ENCODE data around the gene PROM2.
A peak's percentile ranks its signal among the peaks of the same experiment; 100 is the strongest.

The PROM2 gene, protein sequence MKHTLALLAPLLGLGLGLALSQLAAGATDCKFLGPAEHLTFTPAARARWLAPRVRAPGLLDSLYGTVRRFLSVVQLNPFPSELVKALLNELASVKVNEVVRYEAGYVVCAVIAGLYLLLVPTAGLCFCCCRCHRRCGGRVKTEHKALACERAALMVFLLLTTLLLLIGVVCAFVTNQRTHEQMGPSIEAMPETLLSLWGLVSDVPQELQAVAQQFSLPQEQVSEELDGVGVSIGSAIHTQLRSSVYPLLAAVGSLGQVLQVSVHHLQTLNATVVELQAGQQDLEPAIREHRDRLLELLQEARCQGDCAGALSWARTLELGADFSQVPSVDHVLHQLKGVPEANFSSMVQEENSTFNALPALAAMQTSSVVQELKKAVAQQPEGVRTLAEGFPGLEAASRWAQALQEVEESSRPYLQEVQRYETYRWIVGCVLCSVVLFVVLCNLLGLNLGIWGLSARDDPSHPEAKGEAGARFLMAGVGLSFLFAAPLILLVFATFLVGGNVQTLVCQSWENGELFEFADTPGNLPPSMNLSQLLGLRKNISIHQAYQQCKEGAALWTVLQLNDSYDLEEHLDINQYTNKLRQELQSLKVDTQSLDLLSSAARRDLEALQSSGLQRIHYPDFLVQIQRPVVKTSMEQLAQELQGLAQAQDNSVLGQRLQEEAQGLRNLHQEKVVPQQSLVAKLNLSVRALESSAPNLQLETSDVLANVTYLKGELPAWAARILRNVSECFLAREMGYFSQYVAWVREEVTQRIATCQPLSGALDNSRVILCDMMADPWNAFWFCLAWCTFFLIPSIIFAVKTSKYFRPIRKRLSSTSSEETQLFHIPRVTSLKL

DNA sequence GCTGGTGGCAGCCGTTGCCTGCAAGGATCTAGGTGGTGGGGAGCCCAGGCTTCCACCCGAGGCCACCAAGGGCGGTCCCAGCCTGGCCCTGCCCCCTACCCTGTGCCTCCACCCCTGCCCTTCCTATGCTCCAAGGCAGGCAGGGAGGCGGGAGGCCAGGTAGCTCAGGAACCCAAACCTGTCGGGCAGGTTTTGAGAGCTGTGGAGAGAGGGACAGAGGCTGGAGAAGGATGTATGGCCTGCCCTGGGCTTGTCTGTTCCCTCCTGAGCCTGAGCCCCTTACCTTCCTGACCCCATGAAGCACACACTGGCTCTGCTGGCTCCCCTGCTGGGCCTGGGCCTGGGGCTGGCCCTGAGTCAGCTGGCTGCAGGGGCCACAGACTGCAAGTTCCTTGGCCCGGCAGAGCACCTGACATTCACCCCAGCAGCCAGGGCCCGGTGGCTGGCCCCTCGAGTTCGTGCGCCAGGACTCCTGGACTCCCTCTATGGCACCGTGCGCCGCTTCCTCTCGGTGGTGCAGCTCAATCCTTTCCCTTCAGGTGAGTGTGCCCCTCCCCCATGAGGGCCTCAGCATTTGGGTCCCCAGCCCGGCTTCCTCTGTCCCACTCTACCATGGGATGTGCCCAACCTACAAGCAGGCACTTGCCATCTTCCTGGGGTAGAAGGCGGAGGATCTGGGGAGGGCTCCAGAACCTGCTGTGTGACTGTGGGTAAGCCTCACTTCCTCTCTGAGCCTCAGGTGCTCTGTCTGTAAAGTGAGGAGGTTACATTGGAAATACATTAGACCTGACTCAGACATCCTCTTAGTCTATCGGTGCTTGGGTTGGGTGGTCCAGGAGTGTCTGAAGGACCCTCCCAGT is at the start of gene PROM2:
TSS of gene PROM2 (plus strand) at position 159 of the 860 bp plus-strand sequence. CDS start at position 296, 137 bp downstream.
- Histone ChIP-seq H3K27me3 (ENCODE audit: control insufficient read depth in 1 of 2, insufficient read depth in 2 of 2, low read length in 2 of 2) (no peaks in the 10 kb centered on the region), H3K9ac (ENCODE audit: low read depth in 1 of 2, low read length in 2 of 2) (peak within 1 kb of the TSS; percentile 61 to 67), H3K4me3 (ENCODE audit: low read depth in 1 of 2, low read length in 2 of 2) (peak within 1 kb of the TSS; percentile 68 to 73), H3K9me3 (ENCODE audit: control insufficient read depth in 1 of 2, low read length in 2 of 2) (no peaks in the 10 kb centered on the region), H3K4me1 (ENCODE audit: control insufficient read depth in 1 of 2, insufficient read depth in 2 of 2, low read length in 2 of 2) (peaks cover 26 to 34% of the 10 kb centered on the region in 2 donors), H3K36me3 (ENCODE audit: control insufficient read depth in 1 of 2, insufficient read depth in 2 of 2, low read length in 2 of 2) (peaks cover under 1 to 3% of the 10 kb centered on the region in 2 donors), H3K27ac (ENCODE audit: low read depth, low read length) (peak within 1 kb of the TSS; percentile 59)

DNA sequence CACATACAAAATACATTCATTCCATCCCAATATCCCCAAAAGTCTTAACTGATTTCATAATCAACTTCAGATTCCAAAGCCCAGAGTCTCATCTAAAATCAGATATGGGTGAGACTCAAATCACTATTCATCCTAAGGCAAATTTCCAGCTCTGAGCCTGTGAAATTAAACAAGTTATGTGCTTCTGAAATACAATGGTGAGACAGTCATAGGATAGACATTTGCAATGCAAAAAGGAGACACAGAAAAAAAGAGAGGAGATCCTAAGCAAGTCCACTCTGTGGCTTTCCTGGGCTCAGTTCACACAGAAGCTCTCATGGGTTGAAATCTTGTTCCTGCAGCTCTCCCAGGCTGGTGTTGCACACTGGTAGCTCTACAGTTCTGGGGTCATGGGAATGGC is 48.6 kb upstream of the PROM2 start:
- Histone ChIP-seq H3K9me3 (ENCODE audit: control insufficient read depth in 1 of 2, low read length in 2 of 2) (peaks cover 32 to 36% of the 10 kb centered on the region in 2 donors), H3K4me3 (ENCODE audit: low read depth in 1 of 2, low read length in 2 of 2) (no peak overlapping the region), H3K36me3 (ENCODE audit: control insufficient read depth in 1 of 2, insufficient read depth in 2 of 2, low read length in 2 of 2) (no peaks in the 10 kb centered on the region), H3K9ac (ENCODE audit: low read depth in 1 of 2, low read length in 2 of 2) (no peak overlapping the region), H3K4me1 (ENCODE audit: control insufficient read depth in 1 of 2, insufficient read depth in 2 of 2, low read length in 2 of 2) (no peaks in the 10 kb centered on the region), H3K27me3 (ENCODE audit: control insufficient read depth in 1 of 2, insufficient read depth in 2 of 2, low read length in 2 of 2) (no peaks in the 10 kb centered on the region), H3K27ac (ENCODE audit: low read depth, low read length) (no peak overlapping the region)

DNA sequence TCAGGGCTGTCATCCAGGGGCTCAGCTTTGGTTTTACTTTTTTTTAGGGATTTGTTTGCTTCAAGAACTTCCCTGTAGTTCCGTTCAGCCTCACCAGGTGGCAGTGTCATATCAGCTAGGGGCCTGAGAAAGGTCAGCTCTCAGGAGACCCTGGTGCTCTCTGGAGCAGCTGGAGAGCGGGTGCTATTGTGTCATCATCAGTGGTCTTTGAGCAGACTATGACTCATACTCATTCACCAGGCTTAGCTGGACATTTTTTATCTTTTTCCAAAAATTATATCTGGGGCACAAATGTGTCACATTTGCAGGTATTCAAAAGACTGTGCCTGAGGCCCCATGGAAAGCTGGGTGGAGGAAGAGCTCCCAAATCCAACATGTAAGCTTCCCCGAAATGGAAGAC is 42.5 kb upstream of the PROM2 start:
- Histone ChIP-seq H3K36me3 (ENCODE audit: control insufficient read depth in 1 of 2, insufficient read depth in 2 of 2, low read length in 2 of 2) (no peaks in the 10 kb centered on the region), H3K4me3 (ENCODE audit: low read depth in 1 of 2, low read length in 2 of 2) (no peak overlapping the region), H3K27ac (ENCODE audit: low read depth, low read length) (no peak overlapping the region), H3K4me1 (ENCODE audit: control insufficient read depth in 1 of 2, insufficient read depth in 2 of 2, low read length in 2 of 2) (no peaks in the 10 kb centered on the region), H3K27me3 (ENCODE audit: control insufficient read depth in 1 of 2, insufficient read depth in 2 of 2, low read length in 2 of 2) (no peaks in the 10 kb centered on the region), H3K9me3 (ENCODE audit: control insufficient read depth in 1 of 2, low read length in 2 of 2) (peaks cover 0 to 7% of the 10 kb centered on the region in 2 donors), H3K9ac (ENCODE audit: low read depth in 1 of 2, low read length in 2 of 2) (no peak overlapping the region)

DNA sequence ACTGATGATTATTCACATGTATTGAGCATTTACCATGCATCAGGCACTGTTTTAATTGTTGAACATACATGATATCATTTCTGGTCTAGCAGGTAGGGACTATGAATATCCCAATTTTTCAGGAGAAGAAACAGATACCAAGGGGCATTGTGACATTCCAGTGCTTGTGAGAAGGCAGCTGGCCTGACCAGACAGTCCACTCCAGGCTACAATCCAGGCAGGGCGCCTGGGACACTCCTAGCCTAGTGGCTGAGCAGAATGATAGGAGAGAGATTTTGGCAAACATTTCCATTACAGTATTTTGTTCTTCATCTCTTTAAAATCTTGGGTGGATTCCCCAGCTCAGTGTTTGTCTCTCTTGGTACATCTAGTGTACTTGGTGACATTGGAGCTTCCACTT is 42.0 kb upstream of the PROM2 start:
- Histone ChIP-seq H3K27me3 (ENCODE audit: control insufficient read depth in 1 of 2, insufficient read depth in 2 of 2, low read length in 2 of 2) (no peaks in the 10 kb centered on the region), H3K9me3 (ENCODE audit: control insufficient read depth in 1 of 2, low read length in 2 of 2) (peaks cover 0 to 7% of the 10 kb centered on the region in 2 donors), H3K4me3 (ENCODE audit: low read depth in 1 of 2, low read length in 2 of 2) (no peak overlapping the region), H3K27ac (ENCODE audit: low read depth, low read length) (no peak overlapping the region), H3K36me3 (ENCODE audit: control insufficient read depth in 1 of 2, insufficient read depth in 2 of 2, low read length in 2 of 2) (no peaks in the 10 kb centered on the region), H3K4me1 (ENCODE audit: control insufficient read depth in 1 of 2, insufficient read depth in 2 of 2, low read length in 2 of 2) (no peaks in the 10 kb centered on the region), H3K9ac (ENCODE audit: low read depth in 1 of 2, low read length in 2 of 2) (no peak overlapping the region)

DNA sequence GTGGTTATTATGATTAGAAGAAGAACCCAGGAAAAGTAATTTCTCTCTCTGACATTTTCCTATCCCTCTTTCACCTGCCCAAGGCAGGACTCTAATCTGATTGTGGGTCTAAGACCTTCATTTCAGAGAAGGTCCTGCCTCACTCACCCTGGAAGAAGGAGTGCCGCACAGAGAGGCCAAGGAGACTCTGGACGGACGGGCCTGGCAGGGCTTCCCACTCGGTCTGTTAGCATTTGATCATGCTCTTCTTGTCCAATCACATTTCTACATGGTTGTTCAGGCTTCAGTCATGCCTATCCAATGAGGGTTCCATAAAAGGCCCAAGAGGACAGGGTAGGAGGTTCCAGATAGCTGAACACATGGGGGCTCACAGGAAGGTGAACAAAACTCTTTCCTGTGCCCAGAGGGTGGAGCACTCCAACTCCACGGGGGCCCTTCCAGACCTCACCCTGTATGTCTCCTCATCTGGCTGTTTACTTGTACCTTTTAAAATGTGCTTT is 39.9 kb upstream of the PROM2 start:
- peaks cover 0 to 7% of the 10 kb centered on the region in 2 donors for H3K9me3 ChIP-seq (ENCODE audit: control insufficient read depth in 1 of 2, low read length in 2 of 2)
- H3K4me3 ChIP-seq (ENCODE audit: low read depth in 1 of 2, low read length in 2 of 2): no peak overlapping the region
- H3K36me3 ChIP-seq (ENCODE audit: control insufficient read depth in 1 of 2, insufficient read depth in 2 of 2, low read length in 2 of 2): no peaks in the 10 kb centered on the region
- H3K4me1 ChIP-seq (ENCODE audit: control insufficient read depth in 1 of 2, insufficient read depth in 2 of 2, low read length in 2 of 2): no peaks in the 10 kb centered on the region
- no peaks in the 10 kb centered on the region for H3K27me3 ChIP-seq (ENCODE audit: control insufficient read depth in 1 of 2, insufficient read depth in 2 of 2, low read length in 2 of 2)
- H3K27ac ChIP-seq (ENCODE audit: low read depth, low read length): no peak overlapping the region
- H3K9ac ChIP-seq (ENCODE audit: low read depth in 1 of 2, low read length in 2 of 2): no peak overlapping the region

DNA sequence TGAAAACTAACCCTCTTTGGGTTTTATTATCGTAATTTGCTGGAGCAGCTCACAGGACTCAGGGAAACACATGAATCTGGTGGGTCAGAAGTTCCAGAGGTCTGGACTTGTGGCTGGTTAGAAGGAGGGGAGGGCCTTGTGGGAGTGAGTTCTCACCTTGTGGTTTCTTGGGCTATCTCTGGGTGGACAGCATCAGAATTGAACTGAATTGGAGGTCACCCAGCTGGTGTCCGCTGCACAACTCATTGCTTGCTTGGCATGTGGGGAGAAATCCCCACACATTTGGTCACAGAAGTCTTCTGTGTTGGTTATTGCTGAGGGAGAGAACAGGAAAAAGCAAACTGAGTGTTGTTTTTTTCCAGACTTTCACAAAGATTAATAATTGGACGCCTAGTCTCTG is 39.4 kb upstream of the PROM2 start:
- H3K27me3 ChIP-seq (ENCODE audit: control insufficient read depth in 1 of 2, insufficient read depth in 2 of 2, low read length in 2 of 2): no peaks in the 10 kb centered on the region
- no peaks in the 10 kb centered on the region for H3K4me1 ChIP-seq (ENCODE audit: control insufficient read depth in 1 of 2, insufficient read depth in 2 of 2, low read length in 2 of 2)
- H3K36me3 ChIP-seq (ENCODE audit: control insufficient read depth in 1 of 2, insufficient read depth in 2 of 2, low read length in 2 of 2): no peaks in the 10 kb centered on the region
- H3K4me3 ChIP-seq (ENCODE audit: low read depth in 1 of 2, low read length in 2 of 2): no peak overlapping the region
- no peak overlapping the region for H3K27ac ChIP-seq (ENCODE audit: low read depth, low read length)
- H3K9ac ChIP-seq (ENCODE audit: low read depth in 1 of 2, low read length in 2 of 2): no peak overlapping the region
- H3K9me3 ChIP-seq (ENCODE audit: control insufficient read depth in 1 of 2, low read length in 2 of 2): peaks cover 0 to 7% of the 10 kb centered on the region in 2 donors

DNA sequence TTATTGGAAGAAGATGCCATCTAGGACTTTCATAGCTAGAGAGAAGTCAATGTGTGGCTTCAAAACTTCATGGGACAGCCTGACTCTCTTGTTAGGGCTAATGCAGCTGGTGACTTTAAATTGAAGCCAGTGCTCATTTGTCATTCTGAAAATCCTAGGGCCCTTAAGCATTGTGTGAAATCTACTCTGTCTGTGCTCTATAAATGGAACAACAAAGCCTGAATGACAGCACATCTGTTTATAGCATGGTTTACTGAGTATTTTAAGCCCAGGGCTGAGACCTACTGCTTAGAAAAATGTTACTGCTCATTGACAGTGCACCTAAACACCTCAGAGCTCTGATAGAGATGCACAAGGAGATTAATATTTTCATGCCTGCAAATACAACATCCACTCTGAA is 36.1 kb upstream of the PROM2 start:
- Histone ChIP-seq H3K36me3 (ENCODE audit: control insufficient read depth in 1 of 2, insufficient read depth in 2 of 2, low read length in 2 of 2) (no peaks in the 10 kb centered on the region), H3K4me1 (ENCODE audit: control insufficient read depth in 1 of 2, insufficient read depth in 2 of 2, low read length in 2 of 2) (no peaks in the 10 kb centered on the region), H3K27me3 (ENCODE audit: control insufficient read depth in 1 of 2, insufficient read depth in 2 of 2, low read length in 2 of 2) (no peaks in the 10 kb centered on the region), H3K27ac (ENCODE audit: low read depth, low read length) (no peak overlapping the region), H3K9me3 (ENCODE audit: control insufficient read depth in 1 of 2, low read length in 2 of 2) (peaks cover 14 to 19% of the 10 kb centered on the region in 2 donors), H3K4me3 (ENCODE audit: low read depth in 1 of 2, low read length in 2 of 2) (no peak overlapping the region), H3K9ac (ENCODE audit: low read depth in 1 of 2, low read length in 2 of 2) (no peak overlapping the region)

DNA sequence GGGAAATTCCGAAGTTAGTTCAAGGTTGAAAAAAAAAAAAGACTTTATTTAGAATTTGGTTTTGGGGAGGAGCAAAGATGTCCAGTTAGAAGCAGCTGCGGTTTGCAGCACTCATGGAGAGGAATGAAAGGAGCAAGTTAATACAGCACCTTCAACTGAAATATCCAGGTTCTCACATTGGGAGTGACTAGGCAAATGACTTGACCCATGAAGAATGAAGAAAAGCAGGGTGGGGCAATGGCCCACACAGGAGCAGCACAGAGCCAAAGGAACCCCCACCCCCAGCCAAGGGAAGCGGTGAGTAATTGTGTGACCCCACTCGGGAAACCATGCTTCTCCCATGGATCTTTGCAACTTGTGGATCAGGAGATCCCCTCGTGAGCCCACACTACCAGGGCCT is 34.2 kb upstream of the PROM2 start:
- Histone ChIP-seq H3K36me3 (ENCODE audit: control insufficient read depth in 1 of 2, insufficient read depth in 2 of 2, low read length in 2 of 2) (no peaks in the 10 kb centered on the region), H3K4me1 (ENCODE audit: control insufficient read depth in 1 of 2, insufficient read depth in 2 of 2, low read length in 2 of 2) (no peaks in the 10 kb centered on the region), H3K4me3 (ENCODE audit: low read depth in 1 of 2, low read length in 2 of 2) (no peak overlapping the region), H3K9me3 (ENCODE audit: control insufficient read depth in 1 of 2, low read length in 2 of 2) (peaks cover 14 to 19% of the 10 kb centered on the region in 2 donors), H3K9ac (ENCODE audit: low read depth in 1 of 2, low read length in 2 of 2) (no peak overlapping the region), H3K27me3 (ENCODE audit: control insufficient read depth in 1 of 2, insufficient read depth in 2 of 2, low read length in 2 of 2) (no peaks in the 10 kb centered on the region), H3K27ac (ENCODE audit: low read depth, low read length) (no peak overlapping the region)

DNA sequence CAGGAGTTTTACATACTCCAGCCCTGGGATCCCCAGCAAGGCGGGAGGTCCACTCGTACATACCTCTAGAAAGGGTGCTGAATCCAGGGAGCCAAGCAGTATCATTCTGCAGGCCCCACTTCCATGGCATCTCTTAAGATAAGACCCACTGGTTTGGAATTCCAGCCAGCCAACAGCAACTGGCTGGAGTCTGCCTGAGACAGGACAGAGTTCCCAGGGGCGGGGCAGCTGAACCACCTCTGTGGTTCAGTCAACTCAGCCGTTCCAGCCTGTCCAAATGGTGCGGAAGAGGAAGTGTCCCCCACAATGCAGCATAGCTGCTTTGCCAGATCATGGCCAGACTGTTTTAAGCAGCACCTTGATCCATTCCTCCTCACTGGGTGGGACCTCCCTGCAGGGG is 33.7 kb upstream of the PROM2 start:
- Histone ChIP-seq H3K9me3 (ENCODE audit: control insufficient read depth in 1 of 2, low read length in 2 of 2) (peaks cover 14 to 19% of the 10 kb centered on the region in 2 donors), H3K27ac (ENCODE audit: low read depth, low read length) (no peak overlapping the region), H3K36me3 (ENCODE audit: control insufficient read depth in 1 of 2, insufficient read depth in 2 of 2, low read length in 2 of 2) (no peaks in the 10 kb centered on the region), H3K4me3 (ENCODE audit: low read depth in 1 of 2, low read length in 2 of 2) (no peak overlapping the region), H3K4me1 (ENCODE audit: control insufficient read depth in 1 of 2, insufficient read depth in 2 of 2, low read length in 2 of 2) (no peaks in the 10 kb centered on the region), H3K27me3 (ENCODE audit: control insufficient read depth in 1 of 2, insufficient read depth in 2 of 2, low read length in 2 of 2) (no peaks in the 10 kb centered on the region), H3K9ac (ENCODE audit: low read depth in 1 of 2, low read length in 2 of 2) (no peak overlapping the region)
